ENCODE data around the gene CBFA2T2. TPM values are rescaled to one million over a fixed set of nuclear protein-coding genes. Genes with fewer than 3 reads are reported as not detected.
A peak's percentile ranks its signal among the peaks of the same experiment; 100 is the strongest.

The CBFA2T2 gene
- total and polyA plus RNA-seq, 2 donors from 2014 or later = 5.5 to 17.3 TPM

GRCh38 chr20:33477386-33478234 lies 12.3 kb upstream of the CBFA2T2 start:
- no peak for FAIRE-seq
- no peak overlapping the region for H3K9ac ChIP-seq (ENCODE audit: low read length in 3 of 3)
- no peak overlapping the region for H3K4me3 ChIP-seq (ENCODE audit: low read length in 3 of 3)

DNA sequence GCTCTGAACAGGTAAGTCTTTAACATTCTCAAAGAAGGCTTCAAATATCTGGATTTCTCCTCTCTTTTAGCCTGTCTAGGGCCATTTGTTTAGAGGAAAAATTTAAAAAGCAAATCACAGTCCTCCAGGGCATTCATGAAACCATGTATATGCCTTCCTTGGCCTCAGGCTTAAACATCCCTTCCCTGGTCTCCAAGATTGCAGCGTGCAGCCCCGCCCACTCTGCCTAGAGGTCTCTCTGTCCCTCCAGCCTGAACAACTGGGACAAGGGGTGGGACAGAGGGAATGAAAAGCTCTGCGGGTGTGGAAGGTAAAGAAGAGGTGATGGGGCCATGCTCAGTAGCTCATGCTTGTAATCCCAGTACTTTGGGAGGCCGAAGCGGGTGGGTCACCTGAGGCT lies 9.8 kb upstream of the CBFA2T2 start:
- no peak for FAIRE-seq
- TF ChIP-seq CTCF (IDR thresholded peaks at IDR 0.05; ENCODE audit: borderline replicate concordance, extremely low read depth, insufficient read depth) = no peak
- Histone ChIP-seq H3K4me1 (ENCODE audit: control insufficient read depth in 2 of 3, insufficient read depth in 2 of 3, low read depth in 1 of 3, low read length in 3 of 3) (no peaks in the 10 kb centered on the region), H3K9me3 (ENCODE audit: control insufficient read depth in 2 of 3, insufficient read depth in 1 of 3, low read length in 3 of 3) (no peaks in the 10 kb centered on the region), H3K27ac (ENCODE audit: low read depth in 2 of 2, low read length in 2 of 2) (no peak overlapping the region), H3K36me3 (ENCODE audit: control insufficient read depth in 2 of 3, insufficient read depth in 3 of 3, low read length in 3 of 3) (no peaks in the 10 kb centered on the region), H3K9ac (ENCODE audit: low read length in 3 of 3) (no peak overlapping the region), H3K27me3 (ENCODE audit: control insufficient read depth, insufficient read depth, low read length) (no peaks in the 10 kb centered on the region), H3K4me3 (ENCODE audit: low read length in 3 of 3) (no peak overlapping the region)
- intact Hi-C loops (cut with DNase I) = no loop called here
- DNase-seq = peak in 1 of 5 donors; percentile 8

More at GRCh38 chr20:33477386-33478234, 12.3 kb upstream of the CBFA2T2 start:
- intact Hi-C loops (cut with DNase I) = no loop called here
- Histone ChIP-seq H3K4me1 (ENCODE audit: control insufficient read depth in 2 of 3, insufficient read depth in 2 of 3, low read depth in 1 of 3, low read length in 3 of 3) (no peaks in the 10 kb centered on the region), H3K27me3 (ENCODE audit: control insufficient read depth, insufficient read depth, low read length) (no peaks in the 10 kb centered on the region), H3K36me3 (ENCODE audit: control insufficient read depth in 2 of 3, insufficient read depth in 3 of 3, low read length in 3 of 3) (no peaks in the 10 kb centered on the region), H3K9me3 (ENCODE audit: control insufficient read depth in 2 of 3, insufficient read depth in 1 of 3, low read length in 3 of 3) (no peaks in the 10 kb centered on the region), H3K27ac (ENCODE audit: low read depth in 2 of 2, low read length in 2 of 2) (no peak overlapping the region)
- DNase-seq = peak; percentile 29 to 56 (median 39)
- TF ChIP-seq CTCF (IDR thresholded peaks at IDR 0.05; ENCODE audit: borderline replicate concordance, extremely low read depth, insufficient read depth) = no peak

- H3K27me3 ChIP-seq (ENCODE audit: control insufficient read depth, insufficient read depth, low read length) = no peaks in the 10 kb centered on the region
- H3K9ac ChIP-seq (ENCODE audit: low read length in 3 of 3) = no peak overlapping the region
- TF ChIP-seq CTCF (IDR thresholded peaks at IDR 0.05; ENCODE audit: borderline replicate concordance, extremely low read depth, insufficient read depth) = no peak
- no peak overlapping the region for H3K4me3 ChIP-seq (ENCODE audit: low read length in 3 of 3)
- no peak overlapping the region for H3K27ac ChIP-seq (ENCODE audit: low read depth in 2 of 2, low read length in 2 of 2)
- intact Hi-C loops (cut with DNase I) = no loop called here
- H3K36me3 ChIP-seq (ENCODE audit: control insufficient read depth in 2 of 3, insufficient read depth in 3 of 3, low read length in 3 of 3) = no peaks in the 10 kb centered on the region
- no peak for FAIRE-seq
- no peak for DNase-seq
- no peaks in the 10 kb centered on the region for H3K4me1 ChIP-seq (ENCODE audit: control insufficient read depth in 2 of 3, insufficient read depth in 2 of 3, low read depth in 1 of 3, low read length in 3 of 3)
- no peaks in the 10 kb centered on the region for H3K9me3 ChIP-seq (ENCODE audit: control insufficient read depth in 2 of 3, insufficient read depth in 1 of 3, low read length in 3 of 3)
Measured at GRCh38 chr20:33481431-33481941, 8.4 kb upstream of the CBFA2T2 start.

Measured in kidney (tissue), 14 donors.